Measurements from ENCODE around the gene HTR3A.

GRCh38 chr11:114036958-114037357 lies 62.0 kb downstream of the HTR3A start:
- TF ChIP-seq POLR2AphosphoS5 (IDR thresholded peaks at IDR 0.05) (no peak), EP300 (IDR thresholded peaks at IDR 0.05) (no peak), POLR2A (IDR thresholded peaks at IDR 0.05) (no peak), CTCF (IDR thresholded peaks at IDR 0.05) (no peak)
